ENCODE results near the gene FER.
"Not testable (repeated sequence)": the region's sequence is repeated elsewhere in the genome, so short reads cannot be mapped to it uniquely, and the experiment has no call there.

DNA sequence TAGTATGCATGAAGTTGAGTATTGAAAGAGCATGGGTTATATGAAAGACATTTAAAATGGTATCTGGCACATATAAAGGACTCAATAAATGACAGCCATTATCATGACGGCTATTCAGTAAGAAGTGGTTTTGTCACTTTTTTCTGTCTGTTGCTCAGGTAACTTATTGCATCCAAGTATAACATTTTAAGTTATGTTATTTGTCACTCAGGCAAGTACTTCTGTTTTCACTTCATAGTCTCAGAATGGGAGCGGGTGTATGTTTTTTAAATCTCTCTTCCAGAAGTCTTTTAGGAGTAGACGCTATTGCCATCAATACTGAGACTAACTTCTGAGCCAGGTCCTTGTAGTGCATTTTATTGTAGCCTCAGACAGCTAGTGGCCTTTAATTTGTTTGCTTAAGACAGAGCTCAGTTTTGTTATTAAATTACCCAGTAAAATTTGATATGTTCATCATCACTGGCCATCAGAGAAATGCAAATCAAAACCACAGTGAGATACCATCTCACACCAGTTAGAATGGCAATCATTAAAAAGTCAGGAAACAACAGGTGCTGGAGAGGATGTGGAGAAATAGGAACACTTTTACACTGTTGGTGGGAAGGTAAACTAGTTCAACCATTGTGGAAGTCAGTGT is 423.9 kb downstream of the FER start:
- not testable (repeated sequence) for TF ChIP-seq POLR2AphosphoS5, POLR2A (IDR thresholded peaks at IDR 0.05)
